ENCODE data around the gene UMPS. TPM values are rescaled to one million over a fixed set of nuclear protein-coding genes. Genes with fewer than 3 reads are reported as not detected.
A peak's percentile ranks its signal among the peaks of the same experiment; 100 is the strongest.

UMPS gene
- total RNA-seq, 2 donors from 2014 or later, result 53.9 to 60.8 TPM

- DNase-seq, result no peak
- no peak overlapping the region for H3K9ac ChIP-seq (ENCODE audit: extremely low read depth, low read length, poor library complexity, severe bottlenecking)
- H3K36me3 ChIP-seq (ENCODE audit: control insufficient read depth, insufficient read depth, low read length), result peaks cover 79% of the 10 kb centered on the region
- H3K27ac ChIP-seq (ENCODE audit: low read depth, low read length), result no peak overlapping the region
- no peak for TF ChIP-seq CTCF (conservative IDR thresholded peaks at IDR 0.05)
- Mint-ChIP-seq H3K27ac (peak overlapping the region; percentile 84), H3K9me3 (no peaks in the 10 kb centered on the region), H3K4me1 (peaks cover 44% of the 10 kb centered on the region), H3K36me3 (ENCODE audit: low read depth) (peaks cover 62% of the 10 kb centered on the region), H3K4me3 (no peak overlapping the region), H3K27me3 (ENCODE audit: insufficient read depth) (no peaks in the 10 kb centered on the region)
- H3K9me3 ChIP-seq (ENCODE audit: control insufficient read depth, low read length), result no peaks in the 10 kb centered on the region
- H3K4me3 ChIP-seq (ENCODE audit: low read length), result no peak overlapping the region
- H3K4me1 ChIP-seq (ENCODE audit: control insufficient read depth, insufficient read depth, low read length), result peaks cover 14% of the 10 kb centered on the region
- no peaks in the 10 kb centered on the region for H3K27me3 ChIP-seq (ENCODE audit: control insufficient read depth, insufficient read depth, low read length, poor library complexity, severe bottlenecking)
- 94 to 96% methylated on average over 5 to 6 of the region's 7 CpGs for WGBS, 2 experiments (ENCODE audit: insufficient coverage in 1 of 2, insufficient read length in 1 of 2)
These were observed 48.9 kb downstream of the UMPS start for GRCh38 chr3:124779116-124779515.

- no peak overlapping the region for H3K4me3 Mint-ChIP-seq
- H3K36me3 Mint-ChIP-seq (ENCODE audit: low read depth), result peaks cover 62% of the 10 kb centered on the region
- Histone ChIP-seq H3K9me3 (ENCODE audit: control insufficient read depth, low read length) (no peaks in the 10 kb centered on the region), H3K4me1 (ENCODE audit: control insufficient read depth, insufficient read depth, low read length) (peaks cover 11% of the 10 kb centered on the region), H3K36me3 (ENCODE audit: control insufficient read depth, insufficient read depth, low read length) (peaks cover 80% of the 10 kb centered on the region), H3K27me3 (ENCODE audit: control insufficient read depth, insufficient read depth, low read length, poor library complexity, severe bottlenecking) (no peaks in the 10 kb centered on the region), H3K4me3 (ENCODE audit: low read length) (no peak overlapping the region), H3K9ac (ENCODE audit: extremely low read depth, low read length, poor library complexity, severe bottlenecking) (no peak overlapping the region), H3K27ac (ENCODE audit: low read depth, low read length) (no peak overlapping the region)
- H3K9me3 Mint-ChIP-seq, result no peaks in the 10 kb centered on the region
- TF ChIP-seq CTCF (conservative IDR thresholded peaks at IDR 0.05), result no peak
- no peaks in the 10 kb centered on the region for H3K27me3 Mint-ChIP-seq (ENCODE audit: insufficient read depth)
- H3K27ac Mint-ChIP-seq, result peak overlapping the region; percentile 84
- H3K4me1 Mint-ChIP-seq, result peaks cover 38% of the 10 kb centered on the region
- WGBS, 2 experiments (ENCODE audit: insufficient coverage in 1 of 2, insufficient read length in 1 of 2), result 94 to 100% methylated on average over 2 to 9 of the region's 9 CpGs
- DNase-seq, result no peak
These were observed 49.5 kb downstream of the UMPS start for GRCh38 chr3:124779751-124780191.

- no peak for DNase-seq
- Histone ChIP-seq H3K9me3 (ENCODE audit: control insufficient read depth, low read length) (no peaks in the 10 kb centered on the region), H3K4me1 (ENCODE audit: control insufficient read depth, insufficient read depth, low read length) (peaks cover 8% of the 10 kb centered on the region), H3K9ac (ENCODE audit: extremely low read depth, low read length, poor library complexity, severe bottlenecking) (no peak overlapping the region), H3K4me3 (ENCODE audit: low read length) (no peak overlapping the region), H3K27me3 (ENCODE audit: control insufficient read depth, insufficient read depth, low read length, poor library complexity, severe bottlenecking) (no peaks in the 10 kb centered on the region), H3K36me3 (ENCODE audit: control insufficient read depth, insufficient read depth, low read length) (peaks cover 79% of the 10 kb centered on the region), H3K27ac (ENCODE audit: low read depth, low read length) (peak overlapping the region; percentile 47)
- TF ChIP-seq CTCF (conservative IDR thresholded peaks at IDR 0.05), result no peak
- H3K27me3 Mint-ChIP-seq (ENCODE audit: insufficient read depth), result no peaks in the 10 kb centered on the region
- H3K9me3 Mint-ChIP-seq, result no peaks in the 10 kb centered on the region
- peaks cover 33% of the 10 kb centered on the region for H3K4me1 Mint-ChIP-seq
- 65 to 83% methylated on average over 2 to 8 of the region's 8 CpGs for WGBS, 2 experiments (ENCODE audit: insufficient coverage in 1 of 2, insufficient read length in 1 of 2)
- H3K4me3 Mint-ChIP-seq, result no peak overlapping the region
- peaks cover 61% of the 10 kb centered on the region for H3K36me3 Mint-ChIP-seq (ENCODE audit: low read depth)
- H3K27ac Mint-ChIP-seq, result peak overlapping the region; percentile 90
These were observed 50.1 kb downstream of the UMPS start for GRCh38 chr3:124780356-124780755.

All from endodermal cell (in vitro differentiated cells).